Fibroblast of lung (primary cell): ENCODE data around the gene STX3.

ENCODE experiments used
- EZH2 ChIP-seq: IDR thresholded peaks from 2 replicates; pipeline ENCODE4 v1.5.1; 2012; ENCODE audit warnings: low read length, control low read depth, mild to moderate bottlenecking; ENCODE audit errors: missing control alignments
- TF ChIP-seq, protein P1 (sequence below), 2 donors: IDR thresholded peaks in 1 of 2; conservative IDR thresholded peaks in 1 of 2; 1 replicate in 1 of 2; 2 replicates in 1 of 2; pipeline ENCODE4 v1.5.1; 2011 to 2012; ENCODE audit warnings: low read length in 2 of 2, control low read depth in 1 of 2, inconsistent platforms in 1 of 2, low read depth in 1 of 2, mild to moderate bottlenecking in 1 of 2

DNA sequence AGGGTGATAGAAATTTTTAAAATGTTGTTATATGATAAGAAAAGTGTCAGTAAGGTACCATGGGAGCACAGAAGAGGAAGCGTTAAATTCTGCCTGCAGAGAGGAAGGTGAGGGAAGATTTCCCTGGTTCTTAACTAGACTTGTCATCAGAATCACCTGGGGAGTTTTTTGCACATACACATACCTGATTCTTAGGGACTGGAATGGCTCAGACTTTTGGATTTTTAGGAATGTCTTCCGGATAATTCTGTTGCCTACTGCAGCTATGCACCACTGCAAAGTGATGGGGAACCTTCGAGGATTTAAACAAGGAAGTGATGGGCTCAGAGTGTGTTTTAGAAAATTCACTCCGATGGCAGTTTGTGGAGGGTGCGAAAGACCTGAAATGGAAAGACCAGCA lies 21.9 kb downstream of the STX3 start:
- TF ChIP-seq, protein P1, sequence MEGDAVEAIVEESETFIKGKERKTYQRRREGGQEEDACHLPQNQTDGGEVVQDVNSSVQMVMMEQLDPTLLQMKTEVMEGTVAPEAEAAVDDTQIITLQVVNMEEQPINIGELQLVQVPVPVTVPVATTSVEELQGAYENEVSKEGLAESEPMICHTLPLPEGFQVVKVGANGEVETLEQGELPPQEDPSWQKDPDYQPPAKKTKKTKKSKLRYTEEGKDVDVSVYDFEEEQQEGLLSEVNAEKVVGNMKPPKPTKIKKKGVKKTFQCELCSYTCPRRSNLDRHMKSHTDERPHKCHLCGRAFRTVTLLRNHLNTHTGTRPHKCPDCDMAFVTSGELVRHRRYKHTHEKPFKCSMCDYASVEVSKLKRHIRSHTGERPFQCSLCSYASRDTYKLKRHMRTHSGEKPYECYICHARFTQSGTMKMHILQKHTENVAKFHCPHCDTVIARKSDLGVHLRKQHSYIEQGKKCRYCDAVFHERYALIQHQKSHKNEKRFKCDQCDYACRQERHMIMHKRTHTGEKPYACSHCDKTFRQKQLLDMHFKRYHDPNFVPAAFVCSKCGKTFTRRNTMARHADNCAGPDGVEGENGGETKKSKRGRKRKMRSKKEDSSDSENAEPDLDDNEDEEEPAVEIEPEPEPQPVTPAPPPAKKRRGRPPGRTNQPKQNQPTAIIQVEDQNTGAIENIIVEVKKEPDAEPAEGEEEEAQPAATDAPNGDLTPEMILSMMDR (conservative IDR thresholded peaks at IDR 0.05 in 1 of 2, IDR thresholded peaks at IDR 0.05 in 1 of 2; ENCODE audit: low read depth in 1 of 2, low read length in 2 of 2): no peak
- TF ChIP-seq EZH2: no peak
